ENCODE data around the gene PYCR2. TPM values are rescaled to one million over a fixed set of nuclear protein-coding genes. Genes with fewer than 3 reads are reported as not detected.

The PYCR2 gene
- polyA plus RNA-seq, 1 experiment = 29.4 TPM

DNA sequence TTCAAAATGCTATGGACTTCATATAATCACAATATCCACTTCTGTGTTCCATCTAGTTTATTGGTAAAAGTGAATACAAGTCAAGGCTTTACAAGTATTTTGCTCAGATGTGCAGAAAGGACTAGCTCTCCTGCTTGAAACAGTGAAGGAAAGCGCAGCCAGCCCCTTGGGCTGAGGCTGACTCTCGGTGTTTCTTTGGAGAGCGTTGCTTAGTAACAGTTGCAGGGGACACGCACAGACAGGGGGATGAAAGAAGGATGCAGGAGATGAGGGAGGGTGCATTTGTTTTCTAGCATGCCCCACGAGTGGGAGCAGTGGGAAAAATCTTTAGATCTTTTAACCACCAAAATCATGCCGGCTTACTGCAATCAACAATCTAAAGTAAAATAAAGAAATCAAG lies 9.1 kb downstream of the PYCR2 start:
- TF ChIP-seq, protein P1, sequence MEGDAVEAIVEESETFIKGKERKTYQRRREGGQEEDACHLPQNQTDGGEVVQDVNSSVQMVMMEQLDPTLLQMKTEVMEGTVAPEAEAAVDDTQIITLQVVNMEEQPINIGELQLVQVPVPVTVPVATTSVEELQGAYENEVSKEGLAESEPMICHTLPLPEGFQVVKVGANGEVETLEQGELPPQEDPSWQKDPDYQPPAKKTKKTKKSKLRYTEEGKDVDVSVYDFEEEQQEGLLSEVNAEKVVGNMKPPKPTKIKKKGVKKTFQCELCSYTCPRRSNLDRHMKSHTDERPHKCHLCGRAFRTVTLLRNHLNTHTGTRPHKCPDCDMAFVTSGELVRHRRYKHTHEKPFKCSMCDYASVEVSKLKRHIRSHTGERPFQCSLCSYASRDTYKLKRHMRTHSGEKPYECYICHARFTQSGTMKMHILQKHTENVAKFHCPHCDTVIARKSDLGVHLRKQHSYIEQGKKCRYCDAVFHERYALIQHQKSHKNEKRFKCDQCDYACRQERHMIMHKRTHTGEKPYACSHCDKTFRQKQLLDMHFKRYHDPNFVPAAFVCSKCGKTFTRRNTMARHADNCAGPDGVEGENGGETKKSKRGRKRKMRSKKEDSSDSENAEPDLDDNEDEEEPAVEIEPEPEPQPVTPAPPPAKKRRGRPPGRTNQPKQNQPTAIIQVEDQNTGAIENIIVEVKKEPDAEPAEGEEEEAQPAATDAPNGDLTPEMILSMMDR (IDR thresholded peaks at IDR 0.05; ENCODE audit: low read depth, low read length) = no peak

DNA sequence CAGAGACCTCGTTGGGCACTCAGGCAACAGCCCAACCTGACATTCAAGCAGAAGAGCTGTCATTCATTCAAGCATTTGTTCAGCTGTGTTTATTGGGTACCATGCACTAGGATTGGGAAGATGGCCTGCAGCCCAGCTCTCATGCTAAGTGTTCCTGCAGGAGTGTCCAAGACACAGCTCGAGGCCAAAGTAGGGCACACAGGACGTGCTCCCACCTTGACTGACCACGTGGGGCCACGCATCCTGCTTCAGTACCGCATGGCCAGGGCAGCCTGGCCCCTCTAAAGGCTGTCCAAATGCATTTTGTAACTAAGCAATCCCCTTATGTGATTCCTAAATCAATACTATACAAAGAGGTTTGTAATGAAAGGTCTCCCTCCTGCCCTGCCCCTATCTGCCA lies 9.7 kb downstream of the PYCR2 start:
- peaks cover 3% of the 10 kb centered on the region; the same call in 1 of the 2 replicates for H3K9me3 ChIP-seq (ENCODE audit: control insufficient read depth, insufficient read depth, low read length)
- H3K4me3 ChIP-seq (ENCODE audit: low read depth, low read length) = no peak overlapping the region
- no peak overlapping the region for H3K27ac ChIP-seq (ENCODE audit: low read depth, low read length)
- ChIA-PET CTCF (interaction anchor here (1.2 to 2.6 kb wide), 2 partner anchors 137 to 439 kb away, joined by 4 to 16 read pairs; partner anchors contain the start of gene SRP9), POLR2A (no interaction called here)
- TF ChIP-seq, protein P1 (IDR thresholded peaks at IDR 0.05; ENCODE audit: low read depth, low read length) = no peak
- H3K27me3 ChIP-seq (ENCODE audit: control insufficient read depth, insufficient read depth, low read length) = no peaks in the 10 kb centered on the region
- no peak for DNase-seq (ENCODE audit: low read depth, low spot score)

More for the DNA sequence above, 9.1 kb downstream of the PYCR2 start:
- Histone ChIP-seq H3K9me3 (ENCODE audit: control insufficient read depth, insufficient read depth, low read length) (peaks cover 3% of the 10 kb centered on the region; the same call in 1 of the 2 replicates), H3K27ac (ENCODE audit: low read depth, low read length) (no peak overlapping the region), H3K27me3 (ENCODE audit: control insufficient read depth, insufficient read depth, low read length) (no peaks in the 10 kb centered on the region), H3K4me3 (ENCODE audit: low read depth, low read length) (no peak overlapping the region)
- ChIA-PET POLR2A (no interaction called here), CTCF (interaction anchor here (2.6 kb wide), 1 partner anchor 440 kb away, joined by 16 read pairs; no protein-coding TSS in a partner anchor)
- no peak for DNase-seq (ENCODE audit: low read depth, low spot score)

DNA sequence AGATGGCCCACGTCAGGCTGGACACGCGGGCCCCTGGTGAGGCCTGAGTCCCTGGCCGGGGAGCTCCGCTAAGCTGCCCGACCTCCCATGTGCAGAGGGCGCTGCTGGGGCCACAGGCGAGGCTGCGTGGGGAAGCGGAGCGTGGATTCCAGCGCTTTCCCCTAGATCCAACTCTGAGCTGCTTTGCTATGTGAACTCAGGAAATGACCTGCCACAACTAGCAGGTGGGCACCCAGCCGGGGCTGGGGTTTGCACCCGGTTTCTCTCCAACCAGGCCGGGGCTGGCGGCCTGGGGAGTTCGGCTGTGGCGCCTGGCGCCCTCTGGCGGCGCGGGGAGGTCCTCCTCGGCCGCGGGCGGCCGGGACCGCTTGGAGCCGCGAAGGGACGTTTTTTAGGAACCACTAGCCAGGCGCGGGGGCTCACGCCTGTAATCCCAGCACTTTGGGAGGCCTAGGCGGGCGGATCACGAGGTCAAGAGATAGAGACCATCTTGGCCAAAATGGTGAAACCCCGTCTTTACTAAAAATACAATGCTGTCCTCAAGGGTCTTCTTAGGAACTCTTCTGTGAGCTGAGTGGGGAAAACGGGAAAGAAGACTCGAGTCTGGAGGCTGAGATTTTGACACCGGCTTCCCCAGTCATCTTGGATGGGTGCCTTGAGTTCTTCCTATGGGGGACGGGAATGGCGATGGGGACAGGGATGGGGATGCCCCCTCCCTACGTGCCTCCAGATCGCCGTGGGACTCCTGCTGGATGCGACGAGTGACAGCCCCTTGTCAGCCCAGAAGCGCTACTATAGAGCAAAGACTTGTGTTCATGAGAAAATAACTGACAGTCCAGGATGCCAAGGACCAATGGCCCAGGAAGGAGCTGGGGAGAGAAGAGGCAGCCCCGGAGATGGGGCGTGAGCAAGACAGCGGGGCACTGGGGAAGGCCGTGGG lies 12.6 kb downstream of the PYCR2 start:
- POLR2A ChIA-PET = no interaction called here
- Histone ChIP-seq H3K4me3 (ENCODE audit: low read depth, low read length) (0 out of 2 replicates have a peak overlapping the region, but pooled peaks have one; percentile 10), H3K27ac (ENCODE audit: low read depth, low read length) (no peak overlapping the region), H3K27me3 (ENCODE audit: control insufficient read depth, insufficient read depth, low read length) (no peaks in the 10 kb centered on the region), H3K9me3 (ENCODE audit: control insufficient read depth, insufficient read depth, low read length) (peaks cover 3% of the 10 kb centered on the region; the same call in 1 of the 2 replicates)
- CTCF ChIA-PET = interaction anchor here (0.6 to 4.3 kb wide), 38 partner anchors 9 to 472 kb away, joined by 3 to 27 read pairs (median 4); partner anchors contain the start of genes LEFTY1, PYCR2, SRP9 and TMEM63A
- no peak for DNase-seq (ENCODE audit: low read depth, low spot score)
- TF ChIP-seq, protein P1 (IDR thresholded peaks at IDR 0.05; ENCODE audit: low read depth, low read length) = peak; percentile 76

DNA sequence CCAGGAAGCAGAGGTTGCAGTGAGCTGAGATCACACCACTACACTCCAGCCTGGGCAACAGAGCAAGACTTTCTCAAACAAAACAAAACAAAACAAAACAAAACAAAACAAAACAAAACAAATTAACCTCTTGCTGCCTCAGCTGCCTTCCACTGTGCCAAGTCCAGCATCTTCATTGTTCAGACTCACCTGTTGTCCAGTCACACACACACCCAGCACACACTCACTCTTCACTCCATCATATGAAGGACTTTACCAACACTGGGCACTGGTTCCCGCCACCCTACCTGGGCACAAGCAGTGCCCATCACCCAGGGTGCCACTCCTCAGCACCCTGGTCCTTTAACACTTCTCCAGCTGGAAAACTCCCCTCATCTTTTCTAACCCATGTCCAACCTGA lies 14.6 kb downstream of the PYCR2 start:
- no peak overlapping the region for H3K27ac ChIP-seq (ENCODE audit: low read depth, low read length)
- no peaks in the 10 kb centered on the region for H3K27me3 ChIP-seq (ENCODE audit: control insufficient read depth, insufficient read depth, low read length)
- H3K9me3 ChIP-seq (ENCODE audit: control insufficient read depth, insufficient read depth, low read length) = peaks cover 3% of the 10 kb centered on the region; the same call in 1 of the 2 replicates
- CTCF ChIA-PET = interaction anchor here (1.7 to 4.3 kb wide), 2 partner anchors 136 to 435 kb away, joined by 4 to 27 read pairs; no protein-coding TSS in a partner anchor
- POLR2A ChIA-PET = no interaction called here
- H3K4me3 ChIP-seq (ENCODE audit: low read depth, low read length) = no peak overlapping the region
- TF ChIP-seq, protein P1 (IDR thresholded peaks at IDR 0.05; ENCODE audit: low read depth, low read length) = no peak
- DNase-seq (ENCODE audit: low read depth, low spot score) = no peak

DNA sequence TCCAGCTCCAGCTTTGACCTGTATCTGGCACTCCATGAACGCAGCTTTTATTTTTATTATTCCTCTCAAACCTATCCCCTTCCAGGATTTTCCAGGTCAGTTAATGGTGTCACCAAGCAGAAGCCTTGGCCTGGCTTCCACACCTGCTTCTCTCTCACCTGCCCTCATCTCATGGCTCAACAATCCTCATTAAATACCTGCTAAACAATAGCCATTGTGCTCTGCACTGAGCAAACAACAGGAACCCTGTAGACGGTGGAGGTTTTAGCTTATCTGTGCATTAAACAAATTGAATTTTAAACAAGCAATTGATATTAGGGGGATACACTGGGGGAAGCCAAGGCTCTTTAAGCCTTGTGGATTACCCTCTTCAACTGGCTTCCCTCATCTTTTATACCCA lies 15.3 kb downstream of the PYCR2 start:
- no peak overlapping the region for H3K4me3 ChIP-seq (ENCODE audit: low read depth, low read length)
- peaks cover 3% of the 10 kb centered on the region; the same call in 1 of the 2 replicates for H3K9me3 ChIP-seq (ENCODE audit: control insufficient read depth, insufficient read depth, low read length)
- DNase-seq (ENCODE audit: low read depth, low spot score) = no peak
- CTCF ChIA-PET = interaction anchor here (0.6 to 4.3 kb wide), 3 partner anchors 136 to 434 kb away, joined by 3 to 27 read pairs (median 4); no protein-coding TSS in a partner anchor
- POLR2A ChIA-PET = no interaction called here
- no peaks in the 10 kb centered on the region for H3K27me3 ChIP-seq (ENCODE audit: control insufficient read depth, insufficient read depth, low read length)
- no peak overlapping the region for H3K27ac ChIP-seq (ENCODE audit: low read depth, low read length)
- TF ChIP-seq, protein P1 (IDR thresholded peaks at IDR 0.05; ENCODE audit: low read depth, low read length) = no peak

Measured in AG04450 (cell line).